NCI-H226 (cell line): ENCODE results near the gene CPED1.
"Not testable (repeated sequence)": the region's sequence is repeated elsewhere in the genome, so short reads cannot be mapped to it uniquely, and the experiment has no call there.

ENCODE experiments used
- DNase-seq: peaks from one replicate; pipeline ENCODE4 v3.0.0-alpha.2; 2015

CPED1 gene

GRCh38 chr7:120981888-120982615 is 6.5 kb upstream of the CPED1 start:
- DNase-seq: peak; percentile 22

GRCh38 chr7:120983592-120983991 is 4.9 kb upstream of the CPED1 start:
- not testable (repeated sequence) for DNase-seq

- DNase-seq: peak; percentile 26
These were observed 4.1 kb upstream of the CPED1 start for GRCh38 chr7:120984406-120984805.

- peak; percentile 81 for DNase-seq
These were observed 3.3 kb upstream of the CPED1 start for GRCh38 chr7:120985130-120985758.

- DNase-seq: no peak
These were observed 2.7 kb upstream of the CPED1 start for GRCh38 chr7:120985839-120986238.

GRCh38 chr7:120986650-120987049 is 1.9 kb upstream of the CPED1 start:
- DNase-seq: no peak

GRCh38 chr7:120987280-120987679 is 1.2 kb upstream of the CPED1 start:
- DNase-seq: no peak

- peak; percentile 83 for DNase-seq
These were observed 574 bp upstream of the CPED1 start for GRCh38 chr7:120987683-120988590.

GRCh38 chr7:120989257-120990220 is 1.0 kb downstream of the CPED1 start:
- DNase-seq: no peak

- DNase-seq: no peak
These were observed 2.1 kb downstream of the CPED1 start for GRCh38 chr7:120990468-120991118.

GRCh38 chr7:120991161-120991560 is 2.6 kb downstream of the CPED1 start:
- no peak for DNase-seq

GRCh38 chr7:120991581-120991980 is 3.1 kb downstream of the CPED1 start:
- DNase-seq: peak; percentile 35

- no peak for DNase-seq
These were observed 3.9 kb downstream of the CPED1 start for GRCh38 chr7:120992272-120992964.

- no peak for DNase-seq
These were observed 4.5 kb downstream of the CPED1 start for GRCh38 chr7:120992965-120993494.

- DNase-seq: no peak
These were observed 5.2 kb downstream of the CPED1 start for GRCh38 chr7:120993553-120994191.

GRCh38 chr7:120994512-120995410 is 6.2 kb downstream of the CPED1 start:
- DNase-seq: no peak

- no peak for DNase-seq
These were observed 7.1 kb downstream of the CPED1 start for GRCh38 chr7:120995654-120996053.

- peak; percentile 83 for DNase-seq
These were observed 7.9 kb downstream of the CPED1 start for GRCh38 chr7:120996333-120996987.

- no peak for DNase-seq
These were observed 8.5 kb downstream of the CPED1 start for GRCh38 chr7:120996988-120997345.
